SK-N-MC (cell line): Measurements from ENCODE around the gene PARD3.

ENCODE experiments used
- EZH2 ChIP-seq: fragments of 200-600 bp; sonication (generic); IDR thresholded peaks from one replicate; pipeline ENCODE4 v1.6.1; 2017; ENCODE audit warnings: antibody characterized with exemption
- FOXP2 ChIP-seq: optimal IDR thresholded peaks from 2 replicates; pipeline ENCODE3; 2011; ENCODE audit warnings: mild to moderate bottlenecking, moderate library complexity; ENCODE audit not compliant: insufficient read depth; ENCODE audit errors: extremely low read length, control extremely low read depth
- POLR2AphosphoS5 ChIP-seq: IDR thresholded peaks from 2 replicates; pipeline ENCODE4 v1.6.1; 2012; ENCODE audit warnings: mild to moderate bottlenecking, low read depth, low read length, borderline replicate concordance

DNA sequence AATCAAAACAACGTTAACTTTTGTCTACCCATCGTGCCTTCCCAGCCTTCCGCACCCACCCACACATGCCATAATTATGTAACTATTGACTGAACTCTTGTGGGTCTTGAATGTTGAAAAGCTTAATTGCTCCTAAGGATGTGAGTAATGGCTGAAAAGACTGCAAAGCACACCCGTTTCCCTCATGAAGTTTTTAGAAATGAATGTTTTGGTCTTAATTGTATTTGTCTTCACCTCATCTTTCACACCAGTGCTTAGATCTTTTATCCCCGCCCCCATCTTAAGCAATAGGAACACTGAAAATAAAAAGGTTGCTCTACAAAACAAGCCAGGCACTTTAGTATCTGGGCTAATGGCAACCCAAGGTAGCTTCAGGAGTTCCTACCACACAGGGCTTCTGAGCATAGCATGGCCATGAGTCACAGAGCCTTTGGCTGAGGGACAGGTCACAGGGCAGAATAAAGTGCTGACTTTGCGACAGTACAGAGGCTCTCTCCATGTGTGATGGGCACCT, 690.5 kb downstream of the PARD3 start:
- TF ChIP-seq EZH2 (no peak), POLR2AphosphoS5 (no peak), FOXP2 (no peak)
